Renal cortex interstitium (tissue), 15 donors: ENCODE data around the gene TMEM11. TPM values are rescaled to one million over a fixed set of nuclear protein-coding genes. Genes with fewer than 3 reads are reported as not detected.

Experiments
- DNase-seq, 11 donors: peaks; one replicate each; pipeline ENCODE4 v3.0.0-alpha.2; 2013; ENCODE audit warnings: low read depth in 9 of 11, low spot score in 4 of 11; ENCODE audit errors: extremely low read depth in 1 of 11
- long read RNA-seq, 16 experiments: transcript quantifications; one replicate each; lab custom pipeline, GENCODE V29; 2026
- polyA plus RNA-seq, 3 donors: library from polyadenylated mRNA; unstranded; fragments of 120-200 nt; gene quantifications; one replicate each; pipeline ENCODE4 v1.2.1, GENCODE V29; 2013; ENCODE audit not compliant: insufficient read length in 3 of 3

Gene TMEM11
- 10 to 100 TPM; 20.4 to 24.7 (median 24.4) TPM for polyA plus RNA-seq
- long read RNA-seq, donor 1, transcript TMEM11-201 (2 exons, 2,095 nt), result major isoform, 25 of 27 reads
- long read RNA-seq, donor 1, partial matches to known transcripts, result 0 of 27 reads
- long read RNA-seq, donor 1, other reads (novel, unspliced or antisense), result 0 of 27 reads
- long read RNA-seq, donor 2, transcript TMEM11-201 (2 exons, 2,095 nt), result major isoform, 19 of 25 reads
- long read RNA-seq, donor 2, transcript TMEM11-202 (3 exons, 1,246 nt), result minor isoform, 6 of 25 reads
- long read RNA-seq, donor 2, partial matches to known transcripts, result 0 of 25 reads
- long read RNA-seq, donor 2, other reads (novel, unspliced or antisense), result 0 of 25 reads
- long read RNA-seq, donor 3, transcript TMEM11-201 (2 exons, 2,095 nt), result major isoform, 29 of 33 reads
- long read RNA-seq, donor 3, partial matches to known transcripts, result 0 of 33 reads
- long read RNA-seq, donor 3, other reads (novel, unspliced or antisense), result 0 of 33 reads
- long read RNA-seq, donor 4, transcript TMEM11-201 (2 exons, 2,095 nt), result major isoform, 20 of 31 reads
- long read RNA-seq, donor 4, transcript TMEM11-202 (3 exons, 1,246 nt), result minor isoform, 11 of 31 reads
- long read RNA-seq, donor 4, partial matches to known transcripts, result 0 of 31 reads
- long read RNA-seq, donor 4, other reads (novel, unspliced or antisense), result 0 of 31 reads
- long read RNA-seq, donor 5, result 0 reads
- long read RNA-seq, donor 6, transcript TMEM11-202 (3 exons, 1,246 nt), result minor isoform, 5 of 26 reads
- long read RNA-seq, donor 6, transcript TMEM11-201 (2 exons, 2,095 nt), result major isoform, 21 of 26 reads
- long read RNA-seq, donor 6, partial matches to known transcripts, result 0 of 26 reads
- long read RNA-seq, donor 6, other reads (novel, unspliced or antisense), result 0 of 26 reads
- long read RNA-seq, donor 7, transcript TMEM11-201 (2 exons, 2,095 nt), result major isoform, 30 of 44 reads
- long read RNA-seq, donor 7, transcript TMEM11-202 (3 exons, 1,246 nt), result minor isoform, 6 of 44 reads
- long read RNA-seq, donor 7, partial matches to known transcripts, result 8 of 44 reads
- long read RNA-seq, donor 7, other reads (novel, unspliced or antisense), result 0 of 44 reads
- long read RNA-seq, donor 8, result 0 reads
- long read RNA-seq, donor 9, transcript TMEM11-202 (3 exons, 1,246 nt), result minor isoform, 5 of 26 reads
- long read RNA-seq, donor 9, transcript TMEM11-201 (2 exons, 2,095 nt), result major isoform, 21 of 26 reads
- long read RNA-seq, donor 9, partial matches to known transcripts, result 0 of 26 reads
- long read RNA-seq, donor 9, other reads (novel, unspliced or antisense), result 0 of 26 reads
- long read RNA-seq, donor 10, transcript TMEM11-201 (2 exons, 2,095 nt), result major isoform, 21 of 31 reads
- long read RNA-seq, donor 10, partial matches to known transcripts, result 8 of 31 reads
- long read RNA-seq, donor 10, other reads (novel, unspliced or antisense), result 0 of 31 reads
- long read RNA-seq, donor 11, transcript TMEM11-202 (3 exons, 1,246 nt), result minor isoform, 9 of 29 reads
- long read RNA-seq, donor 11, transcript TMEM11-201 (2 exons, 2,095 nt), result major isoform, 19 of 29 reads
- long read RNA-seq, donor 11, partial matches to known transcripts, result 0 of 29 reads
- long read RNA-seq, donor 11, other reads (novel, unspliced or antisense), result 0 of 29 reads
- long read RNA-seq, donor 12, transcript TMEM11-201 (2 exons, 2,095 nt), result minor isoform, 7 of 15 reads
- long read RNA-seq, donor 12, transcript TMEM11-202 (3 exons, 1,246 nt), result major isoform, 8 of 15 reads
- long read RNA-seq, donor 12, partial matches to known transcripts, result 0 of 15 reads
- long read RNA-seq, donor 12, other reads (novel, unspliced or antisense), result 0 of 15 reads
- long read RNA-seq, donor 13, result 0 reads
- long read RNA-seq, donor 14, transcript TMEM11-201 (2 exons, 2,095 nt), result major isoform, 30 of 38 reads
- long read RNA-seq, donor 14, partial matches to known transcripts, result 5 of 38 reads
- long read RNA-seq, donor 14, other reads (novel, unspliced or antisense), result 0 of 38 reads
- long read RNA-seq, donor 15, transcript TMEM11-201 (2 exons, 2,095 nt), result major isoform, 13 of 17 reads
- long read RNA-seq, donor 15, partial matches to known transcripts, result 0 of 17 reads
- long read RNA-seq, donor 15, other reads (novel, unspliced or antisense), result 0 of 17 reads
- long read RNA-seq, donor 16, transcript TMEM11-201 (2 exons, 2,095 nt), result major isoform, 52 of 78 reads
- long read RNA-seq, donor 16, transcript TMEM11-202 (3 exons, 1,246 nt), result minor isoform, 10 of 78 reads
- long read RNA-seq, donor 16, partial matches to known transcripts, result 16 of 78 reads
- long read RNA-seq, donor 16, other reads (novel, unspliced or antisense), result 0 of 78 reads

DNA sequence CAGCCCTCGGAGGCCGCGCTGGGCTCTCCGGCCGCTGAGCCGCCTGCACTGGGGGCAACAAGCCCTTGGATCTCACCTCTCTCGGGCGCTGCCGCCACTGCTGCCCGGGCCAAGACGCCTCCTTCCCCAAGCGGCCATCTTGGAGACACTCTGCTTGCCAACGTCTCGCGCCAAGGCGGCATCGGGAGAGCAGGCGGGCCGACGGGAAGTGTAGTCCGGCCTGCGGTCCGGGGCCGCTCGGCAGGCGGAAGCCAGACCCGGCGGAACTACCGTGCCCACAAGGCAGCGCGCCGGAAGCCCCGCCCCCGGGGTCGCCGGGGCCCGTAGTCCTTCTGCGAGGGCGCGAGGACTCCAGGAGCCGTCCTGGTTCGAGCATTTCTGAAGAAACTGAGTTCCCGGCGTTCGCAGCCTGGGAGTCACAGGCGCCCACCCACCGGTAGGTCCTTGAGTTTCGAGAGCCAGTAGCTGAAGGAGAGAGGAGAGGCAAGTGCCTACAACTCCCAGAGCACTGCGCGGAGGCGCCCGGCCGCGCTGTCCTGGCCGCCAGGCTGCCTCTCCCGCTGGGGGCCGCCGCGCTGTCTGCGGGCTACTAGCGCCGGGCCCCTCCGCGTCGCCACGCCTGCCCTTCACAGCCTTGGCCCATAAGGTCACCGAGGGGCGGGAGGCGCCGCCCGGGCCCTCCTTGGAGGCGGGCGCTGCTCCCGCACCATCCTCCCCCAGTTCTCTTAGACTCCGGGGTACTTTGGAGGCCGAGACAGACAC, at the start of gene TMEM11:
TMEM11 (minus strand) TSS at position 147 of the 762 bp plus-strand sequence; CDS start at position 138, 9 bp downstream.
- peak; percentile 83 to 93 (median 90) for DNase-seq

- no peak for DNase-seq
These were observed 49.4 kb upstream of the TMEM11 start for GRCh38 chr17:21263376-21263775.

DNA sequence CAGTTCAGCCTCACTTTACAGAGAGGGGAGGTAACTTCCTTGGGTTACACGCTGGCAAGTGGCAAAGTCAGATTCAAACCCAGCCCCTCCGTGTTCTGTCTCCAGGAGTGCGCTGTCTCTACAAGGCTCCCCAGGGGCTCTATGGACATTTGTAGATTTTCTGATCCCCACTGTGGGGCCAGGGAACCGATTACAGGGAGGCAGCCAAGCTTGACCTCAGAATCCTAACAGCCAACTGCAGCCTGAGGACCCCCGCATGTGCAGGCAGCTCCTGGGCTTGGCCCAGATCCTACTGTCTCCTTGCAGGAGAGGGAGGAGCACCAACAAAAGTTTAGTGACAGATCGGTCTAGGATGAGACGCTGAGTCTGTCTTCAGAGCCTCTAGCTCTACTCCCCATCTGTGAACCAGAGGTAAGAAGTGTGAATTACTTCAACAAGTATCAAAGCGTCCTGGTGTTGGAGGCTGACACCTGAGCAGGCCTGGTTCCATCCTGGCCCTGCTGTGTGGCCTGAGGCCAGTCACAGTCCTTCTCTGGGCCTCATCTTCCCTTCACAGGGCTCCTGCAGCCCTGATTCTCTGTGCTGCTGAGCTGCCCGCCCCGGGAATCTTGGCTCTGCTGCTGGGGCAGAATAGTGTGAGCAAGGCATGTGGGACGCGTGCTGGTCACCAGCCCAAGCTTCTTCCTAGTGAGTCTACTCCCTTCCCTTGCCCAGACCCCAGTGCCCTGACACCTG, 48.5 kb upstream of the TMEM11 start:
- DNase-seq, result no peak

- no peak for DNase-seq
These were observed 44.6 kb upstream of the TMEM11 start for GRCh38 chr17:21258593-21258992.

DNA sequence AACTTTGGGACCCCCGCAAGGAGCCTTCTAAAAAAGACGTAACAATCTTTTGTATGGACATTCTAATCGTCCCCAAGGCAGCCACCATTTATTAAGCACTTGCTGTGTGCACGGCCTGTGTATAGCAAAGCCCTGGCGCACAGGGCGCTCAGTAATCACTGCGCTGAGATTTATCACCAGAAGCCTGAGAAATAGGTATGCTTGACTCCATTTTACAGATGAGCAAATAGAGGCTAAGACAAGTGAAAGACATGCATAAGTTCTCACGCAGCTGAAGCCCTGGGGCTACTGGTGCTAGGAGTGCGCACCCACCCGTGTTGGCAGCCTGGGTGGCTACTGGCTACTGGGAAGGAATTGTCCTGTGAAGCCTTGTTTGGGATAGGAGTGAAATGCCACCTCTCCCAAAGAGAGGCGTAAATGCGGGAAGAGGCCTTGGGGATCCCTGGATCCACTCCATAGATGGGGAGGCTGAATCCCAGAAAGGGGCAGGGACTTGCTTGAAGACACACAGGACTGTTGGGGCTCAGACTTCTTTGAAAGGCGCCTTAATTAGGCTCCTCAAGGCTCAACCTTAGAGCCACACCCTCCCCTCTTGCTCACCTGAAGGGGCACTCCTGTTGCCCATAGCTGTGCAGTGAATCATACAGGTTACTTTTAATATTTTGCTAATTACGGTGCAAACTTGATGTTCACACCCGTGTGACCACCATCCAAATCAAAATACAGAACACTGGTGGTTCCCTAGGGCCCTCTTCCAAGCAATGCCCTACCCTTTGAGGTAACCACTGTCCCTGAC, 39.9 kb upstream of the TMEM11 start:
- no peak for DNase-seq

- peak; percentile 44 to 84 (median 75) for DNase-seq
These were observed 39.1 kb upstream of the TMEM11 start, which contains the start of gene NATD1 for GRCh38 chr17:21252796-21253645. NATD1 (minus strand) TSS chr17:21253410; CDS start chr17:21253264, 146 bp downstream.

DNA sequence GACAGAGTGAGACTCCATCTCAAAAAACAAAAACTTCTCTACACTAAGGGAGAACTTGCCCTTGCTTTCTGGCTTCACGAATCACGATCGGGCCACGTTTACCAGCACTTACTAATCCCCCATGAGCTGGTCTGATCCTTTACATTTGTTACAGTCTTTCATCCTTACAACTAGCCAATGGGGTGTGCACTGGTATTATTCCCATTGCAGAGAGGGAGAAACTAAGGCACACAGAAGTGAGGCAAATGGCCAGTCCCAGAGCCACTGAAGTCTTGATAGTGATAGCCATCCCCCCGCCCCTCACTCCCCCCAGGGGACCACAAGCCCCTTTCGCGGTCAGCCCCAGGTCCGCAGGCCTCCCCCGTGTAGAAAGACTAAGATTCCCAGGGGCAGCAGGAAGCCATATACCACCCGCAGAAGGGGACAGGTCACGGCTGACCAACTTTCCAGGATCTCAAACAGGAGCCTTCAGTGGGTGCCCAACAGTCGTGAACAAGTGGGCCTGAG, 38.4 kb upstream of the TMEM11 start:
- DNase-seq, result no peak

GRCh38 chr17:21251337-21252010, 37.5 kb upstream of the TMEM11 start:
- DNase-seq, result no peak

DNA sequence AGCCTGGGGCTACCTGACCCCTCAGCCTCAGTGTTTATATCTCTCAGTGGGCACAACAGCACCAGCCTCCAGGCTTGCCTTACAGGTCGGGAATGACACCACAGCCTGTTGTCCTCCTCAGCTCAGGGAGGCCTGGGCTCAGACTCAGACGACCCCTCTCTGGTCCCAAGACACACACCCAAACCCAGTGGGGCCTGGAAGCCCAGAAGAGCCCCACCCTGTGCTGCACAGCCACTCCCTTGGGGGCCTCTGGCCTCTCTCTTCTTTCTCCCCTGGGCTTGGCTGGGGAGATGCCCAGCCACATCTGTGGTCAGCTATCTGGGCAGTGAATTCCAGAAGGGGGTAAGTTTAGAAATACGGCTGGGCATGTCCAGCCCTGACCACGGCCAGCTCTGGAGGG, 36.9 kb upstream of the TMEM11 start:
- DNase-seq, result no peak

DNA sequence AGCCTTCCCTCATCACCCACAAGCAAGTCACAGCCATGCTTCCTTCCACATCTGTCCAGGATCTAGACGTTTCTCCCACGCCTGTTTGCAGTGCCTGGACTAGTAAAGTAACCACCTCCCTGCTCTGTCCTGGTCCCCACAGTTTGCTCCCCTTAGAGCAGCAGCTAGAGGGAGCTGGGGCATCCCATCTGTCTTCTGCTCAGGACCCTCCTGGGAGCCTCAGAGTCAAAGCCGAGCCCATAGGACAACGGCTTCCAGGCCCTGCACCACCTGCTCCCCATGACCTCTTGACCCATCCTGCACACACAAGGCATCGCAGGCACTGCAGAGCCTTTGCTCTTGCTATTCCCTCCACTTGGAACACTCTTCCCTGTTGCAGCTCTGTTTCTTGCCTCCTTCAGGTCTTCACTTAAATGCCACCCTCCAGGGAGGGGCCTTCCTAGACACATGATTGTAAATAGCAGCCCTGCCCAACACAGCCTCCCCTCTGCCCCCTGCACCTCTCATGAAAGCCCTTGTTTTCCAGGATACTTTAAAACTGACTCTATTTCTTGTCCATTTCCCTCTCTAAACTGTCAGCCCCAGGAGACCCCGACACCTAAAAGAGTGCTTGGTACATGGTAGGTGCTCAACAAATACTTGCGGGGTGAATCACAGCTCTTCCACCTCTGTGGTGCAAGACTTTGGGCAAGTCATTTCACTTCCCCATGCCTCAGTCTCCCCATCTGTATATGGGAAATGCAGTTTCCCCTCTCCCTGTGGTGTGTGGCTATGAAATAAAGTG, 36.2 kb upstream of the TMEM11 start:
- DNase-seq, result no peak

GRCh38 chr17:21249086-21249795, 35.3 kb upstream of the TMEM11 start:
- DNase-seq, result no peak

DNA sequence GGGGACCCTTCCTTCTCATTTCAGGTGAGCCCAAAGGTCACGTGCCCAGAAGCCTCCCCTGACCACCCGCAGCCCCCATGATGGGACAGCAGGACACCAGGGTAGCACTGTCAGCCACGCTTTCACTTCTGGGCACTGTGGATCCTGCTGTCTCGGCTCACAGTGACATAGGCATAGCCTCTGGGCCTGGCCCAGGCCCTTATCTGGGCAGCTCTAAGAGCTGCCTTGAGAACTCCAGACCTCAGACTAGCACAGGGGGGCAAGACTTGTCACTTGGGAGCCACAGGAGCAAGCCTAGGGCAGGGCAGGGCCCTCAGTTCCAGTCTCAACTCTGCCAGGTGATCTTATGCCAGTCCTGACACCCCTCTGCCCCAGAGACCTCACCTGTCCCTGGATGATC, 34.5 kb upstream of the TMEM11 start:
- no peak for DNase-seq
